K562 (cell line): ENCODE data around the gene HSD17B12. TPM values are rescaled to one million over a fixed set of nuclear protein-coding genes. Genes with fewer than 3 reads are reported as not detected.

Source experiments
- CXXC5 ChIP-seq: fragments of 250-450 bp; sonication (Bioruptor Pico); IDR thresholded peaks from 2 replicates; pipeline ENCODE4 v1.8.0; 2022; ENCODE audit warnings: inconsistent platforms, mild to moderate bottlenecking, moderate library complexity
- DEAF1 ChIP-seq: fragments of 450-650 bp; formaldehyde crosslinking; IDR thresholded peaks from 2 replicates; pipeline ENCODE4 v1.4.0; 2020; ENCODE audit warnings: mild to moderate bottlenecking, moderate library complexity
- EWSR1 ChIP-seq: fragments of 450-650 bp; IDR thresholded peaks from 2 replicates; pipeline ENCODE4 v1.6.1; 2018; ENCODE audit warnings: borderline replicate concordance, mild to moderate bottlenecking, low read depth, moderate library complexity; ENCODE audit not compliant: partially characterized antibody
- FOXJ3 ChIP-seq: sonication (generic); formaldehyde crosslinking; IDR thresholded peaks from 2 replicates; pipeline ENCODE4 v1.4.0; 2020; ENCODE audit warnings: mild to moderate bottlenecking, missing genetic modification reagents
- NFE2 ChIP-seq: IDR thresholded peaks from 2 replicates; pipeline ENCODE4 v1.6.1; 2014; ENCODE audit warnings: antibody characterized with exemption, low read depth
- NUFIP1 ChIP-seq: fragments of 450-650 bp; IDR thresholded peaks from 2 replicates; pipeline ENCODE4 v1.6.1; 2018; ENCODE audit not compliant: partially characterized antibody
- RFX7 ChIP-seq: fragments of 250-450 bp; sonication (Bioruptor Pico); IDR thresholded peaks from 2 replicates; pipeline ENCODE4 v1.5.1; 2021; ENCODE audit warnings: mild to moderate bottlenecking
- SIRT6 ChIP-seq: IDR thresholded peaks from one replicate; pipeline ENCODE4 v1.6.1; 2012; ENCODE audit warnings: low read depth, mild to moderate bottlenecking, control low read depth, inconsistent platforms, low read length, moderate library complexity
- SMAD4 ChIP-seq: fragments of 250-450 bp; sonication (Bioruptor Pico); conservative IDR thresholded peaks from 2 replicates; pipeline ENCODE4 v1.8.0; 2021; ENCODE audit warnings: inconsistent platforms, mild to moderate bottlenecking, moderate library complexity
- SRSF7 ChIP-seq: fragments of 200-400 bp; formaldehyde crosslinking; optimal IDR thresholded peaks from 2 replicates; pipeline ENCODE3; 2017; ENCODE audit warnings: mild to moderate bottlenecking, low read depth, low read length
- STAG1 ChIP-seq: sonication (generic); formaldehyde crosslinking; IDR thresholded peaks from 2 replicates; pipeline ENCODE4 v1.5.0; 2020; ENCODE audit warnings: missing genetic modification reagents, borderline replicate concordance
- STAT5A ChIP-seq: IDR thresholded peaks from 2 replicates; pipeline ENCODE4 v1.6.1; 2012; ENCODE audit warnings: low read length, inconsistent platforms, borderline replicate concordance
- TEAD2 ChIP-seq: fragments of 450-650 bp; IDR thresholded peaks from 2 replicates; pipeline ENCODE4 v1.6.1; 2016; ENCODE audit warnings: missing genetic modification characterization, control low read depth, missing compliant biosample characterization
- XRCC5 ChIP-seq: fragments of 200-400 bp; formaldehyde crosslinking; IDR thresholded peaks from 2 replicates; pipeline ENCODE4 v1.6.1; 2017; ENCODE audit warnings: low read depth, mild to moderate bottlenecking, low read length
- ZFX ChIP-seq: sonication (generic); formaldehyde crosslinking; IDR thresholded peaks from 2 replicates; pipeline ENCODE4 v1.8.0; 2022; ENCODE audit warnings: mild to moderate bottlenecking, missing genetic modification reagents, moderate library complexity
- ZNF707 ChIP-seq: fragments of 250-450 bp; sonication (Bioruptor Pico); conservative IDR thresholded peaks from 2 replicates; pipeline ENCODE4 v1.8.0; 2022; ENCODE audit warnings: inconsistent platforms, mild to moderate bottlenecking, moderate library complexity
- ZNF780A ChIP-seq: fragments of 250-450 bp; sonication (Bioruptor Pico); IDR thresholded peaks from 2 replicates; pipeline ENCODE4 v1.5.0; 2021; ENCODE audit warnings: mild to moderate bottlenecking
- polyA plus RNA-seq, 8 experiments: library from polyadenylated mRNA; depleted of rRNA in 4 of 8; stranded (reverse) in 5 of 8; unstranded in 3 of 8; fragments of >200 nt; fragmentation: Nextera tagmentation in 2 of 8; fragmentation: Illumina TruSeq in 1 of 8; extraction: Ambion mirVana in 2 of 8; extraction: Trizol in 1 of 8; gene quantifications; 2 replicates each; pipeline versions ENCODE4 v1.2.1 to v1.2.3, GENCODE V29; 2011 to 2014; ENCODE audit warnings: inconsistent platforms in 1 of 8, missing spikeins in 1 of 8
- total RNA-seq, 7 experiments: library from RNA; depleted of rRNA in 6 of 7; stranded (reverse); fragments of >200 nt in 6 of 7; fragmentation: Illumina TruSeq in 2 of 7; extraction: Trizol in 2 of 7; gene quantifications; 2 replicates each; pipeline versions ENCODE4 v1.2.1 to v1.2.3, GENCODE V29; 2011 to 2021; ENCODE audit warnings: low replicate concordance in 1 of 7
- TF ChIP-seq, protein P1 (sequence below): fragments of 450-650 bp; IDR thresholded peaks from 2 replicates; pipeline ENCODE4 v1.6.1; 2018; ENCODE audit not compliant: partially characterized antibody
- TF ChIP-seq, protein P2 (sequence below), 2 experiments: fragments of 450-650 bp; IDR thresholded peaks; 2 replicates each; pipeline ENCODE4 v1.6.1; 2016

The HSD17B12 gene
- total and polyA plus RNA-seq, 9 of the 15 experiments (the other 6 are each of a cell fraction or from before 2014, with no cell fraction given): 9.1 to 34.5 (median 23.3) TPM

DNA sequence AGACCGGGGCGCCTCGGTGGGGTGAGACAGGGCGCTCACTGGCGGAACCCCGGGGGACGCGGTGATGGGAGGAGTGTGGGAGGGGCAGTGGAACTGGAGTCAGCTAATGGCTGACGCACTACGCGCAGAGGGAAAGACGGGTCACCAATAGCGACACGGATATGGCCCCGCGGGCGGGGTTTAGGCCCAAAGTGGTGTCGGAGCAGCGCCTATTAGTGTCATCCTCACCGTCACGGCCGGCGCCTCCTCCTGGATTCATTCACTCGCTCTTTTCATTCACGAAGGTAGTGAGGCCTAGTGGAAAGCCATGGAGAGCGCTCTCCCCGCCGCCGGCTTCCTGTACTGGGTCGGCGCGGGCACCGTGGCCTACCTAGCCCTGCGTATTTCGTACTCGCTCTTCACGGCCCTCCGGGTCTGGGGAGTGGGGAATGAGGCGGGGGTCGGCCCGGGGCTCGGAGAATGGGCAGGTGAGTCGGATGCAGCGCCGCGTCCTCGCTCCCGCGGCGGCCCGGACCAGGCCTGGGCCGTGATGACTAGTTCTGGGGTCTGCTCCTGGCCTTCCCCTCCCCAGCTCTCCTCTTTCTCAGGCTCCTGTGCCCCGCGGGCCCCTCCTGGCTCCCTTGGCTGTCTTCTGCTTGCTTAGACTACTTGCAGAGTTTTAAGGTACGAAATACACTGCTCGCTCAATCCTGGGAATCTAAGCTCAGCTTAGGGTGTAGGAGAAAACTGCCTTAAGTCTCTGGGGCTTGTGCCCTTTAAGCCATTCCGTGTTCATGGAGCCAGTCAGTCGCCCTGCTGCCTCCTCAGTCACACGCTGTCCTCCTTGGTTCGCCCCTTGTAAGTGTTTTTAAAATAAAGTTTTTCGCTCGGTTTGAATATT is at the start of gene HSD17B12 (continued):
- TF ChIP-seq, protein P1, sequence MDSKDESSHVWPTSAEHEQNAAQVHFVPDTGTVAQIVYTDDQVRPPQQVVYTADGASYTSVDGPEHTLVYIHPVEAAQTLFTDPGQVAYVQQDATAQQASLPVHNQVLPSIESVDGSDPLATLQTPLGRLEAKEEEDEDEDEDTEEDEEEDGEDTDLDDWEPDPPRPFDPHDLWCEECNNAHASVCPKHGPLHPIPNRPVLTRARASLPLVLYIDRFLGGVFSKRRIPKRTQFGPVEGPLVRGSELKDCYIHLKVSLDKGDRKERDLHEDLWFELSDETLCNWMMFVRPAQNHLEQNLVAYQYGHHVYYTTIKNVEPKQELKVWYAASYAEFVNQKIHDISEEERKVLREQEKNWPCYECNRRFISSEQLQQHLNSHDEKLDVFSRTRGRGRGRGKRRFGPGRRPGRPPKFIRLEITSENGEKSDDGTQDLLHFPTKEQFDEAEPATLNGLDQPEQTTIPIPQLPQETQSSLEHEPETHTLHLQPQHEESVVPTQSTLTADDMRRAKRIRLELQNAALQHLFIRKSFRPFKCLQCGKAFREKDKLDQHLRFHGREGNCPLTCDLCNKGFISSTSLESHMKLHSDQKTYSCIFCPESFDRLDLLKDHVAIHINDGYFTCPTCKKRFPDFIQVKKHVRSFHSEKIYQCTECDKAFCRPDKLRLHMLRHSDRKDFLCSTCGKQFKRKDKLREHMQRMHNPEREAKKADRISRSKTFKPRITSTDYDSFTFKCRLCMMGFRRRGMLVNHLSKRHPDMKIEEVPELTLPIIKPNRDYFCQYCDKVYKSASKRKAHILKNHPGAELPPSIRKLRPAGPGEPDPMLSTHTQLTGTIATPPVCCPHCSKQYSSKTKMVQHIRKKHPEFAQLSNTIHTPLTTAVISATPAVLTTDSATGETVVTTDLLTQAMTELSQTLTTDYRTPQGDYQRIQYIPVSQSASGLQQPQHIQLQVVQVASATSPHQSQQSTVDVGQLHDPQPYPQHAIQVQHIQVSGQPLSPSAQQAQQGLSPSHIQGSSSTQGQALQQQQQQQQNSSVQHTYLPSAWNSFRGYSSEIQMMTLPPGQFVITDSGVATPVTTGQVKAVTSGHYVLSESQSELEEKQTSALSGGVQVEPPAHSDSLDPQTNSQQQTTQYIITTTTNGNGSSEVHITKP: no peak
- TF ChIP-seq DEAF1 (CRISPR knock-in tag): no peak
- no peak for TF ChIP-seq SRSF7
- TF ChIP-seq ZNF707: no peak
- TF ChIP-seq NFE2: no peak
- TF ChIP-seq CXXC5: peak; percentile 54
- TF ChIP-seq STAT5A: no peak
- peak; percentile 96 for TF ChIP-seq ZFX (CRISPR knock-in tag)
- no peak for TF ChIP-seq TEAD2 (tag)
- no peak for TF ChIP-seq ZNF780A
- TF ChIP-seq, protein P2, sequence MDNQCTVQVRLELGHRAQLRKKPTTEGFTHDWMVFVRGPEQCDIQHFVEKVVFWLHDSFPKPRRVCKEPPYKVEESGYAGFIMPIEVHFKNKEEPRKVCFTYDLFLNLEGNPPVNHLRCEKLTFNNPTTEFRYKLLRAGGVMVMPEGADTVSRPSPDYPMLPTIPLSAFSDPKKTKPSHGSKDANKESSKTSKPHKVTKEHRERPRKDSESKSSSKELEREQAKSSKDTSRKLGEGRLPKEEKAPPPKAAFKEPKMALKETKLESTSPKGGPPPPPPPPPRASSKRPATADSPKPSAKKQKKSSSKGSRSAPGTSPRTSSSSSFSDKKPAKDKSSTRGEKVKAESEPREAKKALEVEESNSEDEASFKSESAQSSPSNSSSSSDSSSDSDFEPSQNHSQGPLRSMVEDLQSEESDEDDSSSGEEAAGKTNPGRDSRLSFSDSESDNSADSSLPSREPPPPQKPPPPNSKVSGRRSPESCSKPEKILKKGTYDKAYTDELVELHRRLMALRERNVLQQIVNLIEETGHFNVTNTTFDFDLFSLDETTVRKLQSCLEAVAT (IDR thresholded peaks at IDR 0.05): no peak
- no peak for TF ChIP-seq NUFIP1
- TF ChIP-seq EWSR1: no peak
- TF ChIP-seq XRCC5: no peak
- no peak for TF ChIP-seq STAG1 (CRISPR knock-in tag)
- TF ChIP-seq SIRT6: no peak
- no peak for TF ChIP-seq RFX7 (CRISPR knock-in tag)
- TF ChIP-seq FOXJ3 (CRISPR knock-in tag): no peak
- no peak for TF ChIP-seq SMAD4
